Epidermal melanocyte (primary cell): ENCODE data around the gene SPEM1.

Experiments used
- DNase-seq: peaks from one replicate; pipeline ENCODE4 v3.0.0; 2011; ENCODE audit warnings: low spot score; ENCODE audit not compliant: insufficient read length

The SPEM1 gene, protein sequence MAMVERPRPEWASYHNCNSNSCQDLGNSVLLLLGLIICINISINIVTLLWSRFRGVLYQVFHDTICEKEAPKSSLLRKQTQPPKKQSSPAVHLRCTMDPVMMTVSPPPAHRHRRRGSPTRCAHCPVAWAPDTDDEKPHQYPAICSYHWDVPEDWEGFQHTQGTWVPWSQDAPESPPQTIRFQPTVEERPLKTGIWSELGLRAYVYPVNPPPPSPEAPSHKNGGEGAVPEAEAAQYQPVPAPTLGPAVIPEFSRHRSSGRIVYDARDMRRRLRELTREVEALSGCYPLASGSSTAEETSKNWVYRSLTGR

DNA sequence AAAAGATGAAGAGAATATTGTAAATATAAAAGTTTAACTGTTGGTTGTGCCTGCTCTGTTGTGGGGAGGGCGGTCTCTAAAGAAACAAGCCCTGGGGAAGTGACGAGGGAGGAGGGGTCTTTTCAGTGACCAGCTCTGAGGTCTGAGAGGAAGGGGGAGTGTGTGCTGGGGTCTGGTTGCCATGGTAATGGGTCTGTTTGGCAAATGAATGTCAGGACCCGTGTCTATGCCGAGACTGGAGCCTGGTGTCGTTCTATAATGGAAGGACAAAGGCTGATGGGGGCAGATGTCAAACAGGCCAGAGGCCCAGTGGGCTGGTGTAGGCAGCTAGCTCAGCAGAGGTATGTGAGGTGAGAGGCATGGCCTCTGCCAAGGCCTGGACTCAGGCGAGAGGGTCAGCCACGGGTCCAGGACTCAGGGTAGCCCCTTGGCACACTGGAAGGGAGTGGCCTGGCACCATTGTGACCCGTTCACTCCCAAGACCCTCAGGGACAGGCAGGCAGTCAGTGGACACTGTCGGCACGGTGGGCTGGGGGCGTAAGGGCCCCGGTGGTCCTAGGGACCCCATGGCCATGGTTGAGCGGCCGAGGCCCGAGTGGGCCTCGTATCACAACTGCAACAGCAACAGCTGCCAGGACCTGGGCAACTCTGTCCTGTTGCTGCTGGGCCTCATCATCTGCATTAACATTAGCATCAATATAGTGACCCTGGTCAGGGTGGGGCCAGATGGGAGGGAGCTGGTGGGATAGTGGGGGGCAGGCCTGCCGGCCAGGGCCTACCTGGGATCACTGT is at the start of gene SPEM1:
TSS of gene SPEM1 (plus strand) at position 506 of the 792 bp plus-strand sequence. CDS start at position 567, 61 bp downstream.
- no peak for DNase-seq

GRCh38 chr17:7370853-7371252 is 49.3 kb upstream of the SPEM1 start:
- DNase-seq: no peak

- no peak for DNase-seq
Measured at GRCh38 chr17:7374353-7374752, 45.8 kb upstream of the SPEM1 start.

DNA sequence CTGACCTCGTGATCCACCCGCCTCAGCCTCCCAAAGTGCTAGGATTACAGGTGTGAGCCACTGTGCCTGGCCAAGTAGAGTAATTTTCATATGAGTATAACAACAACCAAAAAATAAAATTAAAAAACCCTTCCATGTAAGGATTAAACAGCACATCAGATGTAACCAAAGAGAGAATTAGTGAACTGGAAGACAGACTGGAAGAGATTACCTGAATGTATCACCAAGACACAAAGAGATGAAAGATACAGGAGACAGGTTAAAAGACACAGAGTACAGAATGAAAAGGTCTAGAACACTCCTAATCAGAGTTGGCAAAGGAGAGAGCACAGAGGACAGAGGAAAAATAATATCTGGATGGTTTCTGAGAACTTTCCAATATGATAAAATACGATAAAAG is 41.0 kb upstream of the SPEM1 start:
- DNase-seq: no peak

- peak; percentile 56 for DNase-seq
Measured at GRCh38 chr17:7380321-7380720, 39.8 kb upstream of the SPEM1 start.

DNA sequence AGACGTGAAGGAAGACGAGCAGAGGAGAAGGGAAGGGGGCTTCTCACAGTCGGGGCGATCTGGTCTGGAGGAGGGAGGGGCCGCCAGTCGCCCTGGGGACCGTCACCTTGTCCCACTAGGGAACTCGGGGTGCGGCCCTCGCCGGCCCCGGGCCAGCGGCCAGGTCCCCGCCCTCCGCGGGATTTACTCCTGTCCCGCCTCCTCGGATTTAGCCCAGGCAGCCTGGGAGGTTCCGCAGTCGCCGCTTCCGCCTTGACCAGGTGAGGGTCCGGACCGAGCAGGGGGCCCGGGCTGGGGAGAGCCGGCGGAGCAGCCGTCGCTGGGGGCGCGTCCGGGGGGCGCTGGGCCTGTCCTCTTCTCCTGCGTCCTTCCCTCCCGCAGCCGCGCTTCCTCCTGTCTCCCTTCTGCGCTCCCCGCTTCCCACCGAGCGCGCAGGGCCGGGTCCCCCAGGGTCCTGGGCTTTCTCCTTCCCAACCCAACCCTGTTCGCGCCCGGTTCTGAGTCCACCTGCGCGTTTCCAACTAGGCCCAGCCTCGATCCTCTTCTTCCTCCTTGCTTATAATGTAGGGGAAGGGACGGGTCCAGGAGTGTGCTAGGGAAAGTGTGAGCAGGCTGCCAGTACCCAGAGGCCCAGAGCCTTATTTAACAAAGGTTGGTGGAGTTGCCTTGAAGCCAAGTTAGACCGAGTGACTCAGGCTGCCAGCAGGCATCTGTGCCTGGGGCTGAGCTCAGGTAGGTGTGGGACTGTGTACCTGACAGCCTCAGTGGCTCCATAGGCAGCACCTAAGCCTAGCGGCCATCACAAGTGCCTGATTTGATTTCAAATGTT is 39.1 kb upstream of the SPEM1 start, which contains the start of gene TNK1:
TSS of gene TNK1 (plus strand) at position 235 of the 829 bp plus-strand sequence. CDS start 1,838 bp downstream, outside the sequence.
- DNase-seq: no peak

GRCh38 chr17:7382901-7383300 is 37.2 kb upstream of the SPEM1 start:
- DNase-seq: no peak

- no peak for DNase-seq
Measured at GRCh38 chr17:7383371-7383741, 36.8 kb upstream of the SPEM1 start.

- DNase-seq: no peak
Measured at GRCh38 chr17:7383742-7384488, 36.2 kb upstream of the SPEM1 start.

DNA sequence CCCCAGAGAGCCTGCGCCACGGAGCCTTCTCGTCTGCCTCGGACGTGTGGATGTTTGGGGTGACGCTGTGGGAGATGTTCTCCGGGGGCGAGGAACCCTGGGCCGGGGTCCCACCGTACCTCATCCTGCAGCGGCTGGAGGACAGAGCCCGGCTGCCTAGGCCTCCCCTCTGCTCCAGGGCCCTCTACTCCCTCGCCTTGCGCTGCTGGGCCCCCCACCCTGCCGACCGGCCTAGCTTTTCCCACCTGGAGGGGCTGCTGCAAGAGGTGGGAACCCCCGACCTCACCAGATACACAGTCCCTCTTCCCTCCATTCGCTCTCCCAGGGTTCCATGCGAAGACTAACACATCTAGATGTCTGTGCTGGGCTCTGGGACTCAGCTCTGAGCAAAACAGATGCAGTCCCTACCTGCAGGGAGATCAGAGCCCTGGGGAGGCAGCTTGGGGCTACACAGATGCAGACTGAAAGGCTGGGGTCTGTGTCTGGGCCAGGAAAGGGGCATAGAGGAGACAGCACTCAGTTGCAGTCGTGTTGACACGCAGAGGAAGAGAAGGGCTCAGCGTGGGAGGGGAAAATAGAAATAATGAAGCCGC is 35.5 kb upstream of the SPEM1 start:
- DNase-seq: no peak

- DNase-seq: no peak
Measured at GRCh38 chr17:7388856-7389255, 31.3 kb upstream of the SPEM1 start.

DNA sequence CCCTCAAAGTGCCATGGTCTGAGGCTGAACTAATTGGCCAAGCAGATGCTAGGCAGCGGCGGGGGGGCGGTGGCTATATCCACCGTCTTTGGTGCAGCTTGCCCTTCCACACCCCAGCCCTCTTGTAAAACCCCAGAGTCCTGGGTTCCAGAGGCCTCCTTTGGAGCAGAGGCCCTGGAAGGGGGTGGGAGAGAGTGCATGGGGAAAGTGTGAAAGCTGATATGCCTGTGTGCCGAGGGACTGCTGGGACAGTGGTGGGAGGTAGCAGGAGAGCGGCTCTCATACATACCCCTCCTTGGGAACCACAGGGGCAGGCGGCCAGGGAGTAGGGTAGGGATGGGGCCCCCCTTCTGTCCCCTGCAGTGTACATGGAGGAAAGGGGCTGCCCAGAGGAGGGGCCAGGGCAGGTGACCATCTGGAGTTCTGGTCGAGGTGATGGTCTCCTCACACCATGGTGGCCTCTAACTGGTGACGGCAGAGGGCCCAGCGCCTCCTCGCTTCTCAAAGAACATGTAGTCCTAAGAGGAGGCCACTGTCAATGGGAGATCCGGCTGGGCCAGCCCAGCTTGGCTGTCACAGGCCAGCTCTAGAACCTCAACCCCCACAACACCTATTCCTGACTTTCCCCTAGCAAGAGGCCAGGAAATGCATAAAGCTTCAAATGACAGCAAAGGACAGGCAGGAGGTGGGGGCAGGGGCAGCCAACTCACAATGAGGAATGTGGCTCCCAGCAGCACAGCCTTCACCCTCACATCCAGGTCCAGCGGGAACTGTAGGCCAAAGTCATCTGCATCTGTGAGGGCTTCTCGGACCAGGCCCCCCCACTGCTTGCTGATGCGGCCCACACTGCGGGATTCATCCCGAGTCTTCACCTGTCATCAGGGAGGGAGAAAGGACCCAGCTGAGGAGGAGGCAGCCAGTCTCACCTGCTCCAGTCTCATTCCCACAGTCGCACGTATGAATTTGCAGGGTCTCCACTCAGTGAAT is 29.9 kb upstream of the SPEM1 start:
- no peak for DNase-seq

GRCh38 chr17:7391307-7391706 is 28.8 kb upstream of the SPEM1 start:
- DNase-seq: no peak

- DNase-seq: no peak
Measured at GRCh38 chr17:7392696-7393612, 27.2 kb upstream of the SPEM1 start.

GRCh38 chr17:7393613-7394451 is 26.3 kb upstream of the SPEM1 start:
- no peak for DNase-seq

- peak; percentile 94 for DNase-seq
Measured at GRCh38 chr17:7394452-7395191, 25.5 kb upstream of the SPEM1 start, which contains the start of gene PLSCR3. TSS of gene PLSCR3 (minus strand) at chr17:7394525. CDS start at chr17:7394110, 415 bp downstream.

DNA sequence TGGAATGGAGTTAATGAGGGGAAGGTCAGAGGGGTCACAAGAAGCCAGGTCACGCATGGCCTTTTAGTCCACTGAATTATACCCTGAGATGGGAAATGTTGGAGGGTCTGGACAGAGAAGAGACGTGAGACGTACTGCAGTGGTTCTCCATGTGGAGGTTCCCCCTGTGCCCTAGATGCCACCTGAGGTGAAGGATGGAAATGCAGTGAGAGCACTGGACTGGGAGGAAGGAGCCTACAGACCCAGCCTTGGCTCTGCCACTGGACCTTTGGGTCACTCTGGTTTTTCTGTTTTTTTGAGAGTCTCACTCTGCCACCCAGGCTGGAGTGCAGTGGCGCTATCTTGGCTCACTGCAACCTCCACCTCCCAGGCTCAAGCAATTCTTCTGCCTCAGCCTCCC is 24.0 kb upstream of the SPEM1 start:
- DNase-seq: no peak
